Neural crest cell (in vitro differentiated cells): ENCODE results near the gene TYW3. TPM values are rescaled to one million over a fixed set of nuclear protein-coding genes. Genes with fewer than 3 reads are reported as not detected.

Experiments used
- DNase-seq: peaks from one replicate; pipeline ENCODE4 v3.0.0; 2021; ENCODE audit warnings: low read depth, mixed read lengths, low spot score
- H3K27ac Mint-ChIP-seq: one replicate; pipeline ENCODE4 v1.8.0; 2021; ENCODE audit warnings: mild to moderate bottlenecking, mixed read lengths; ENCODE audit not compliant: unreplicated experiment
- H3K27me3 Mint-ChIP-seq: 2 replicates; pipeline ENCODE4 v1.8.0; 2021; ENCODE audit warnings: low read depth, mild to moderate bottlenecking, mixed read lengths
- H3K36me3 Mint-ChIP-seq: 2 replicates; pipeline ENCODE4 v1.8.0; 2021; ENCODE audit warnings: low read depth, mild to moderate bottlenecking, mixed read lengths
- H3K4me1 Mint-ChIP-seq: 2 replicates; pipeline ENCODE4 v1.8.0; 2021; ENCODE audit warnings: mixed read lengths
- H3K4me3 Mint-ChIP-seq: one replicate; pipeline ENCODE4 v1.8.0; 2021; ENCODE audit warnings: mild to moderate bottlenecking, mixed read lengths
- H3K9me3 Mint-ChIP-seq: 2 replicates; pipeline ENCODE4 v1.8.0; 2021; ENCODE audit warnings: mixed read lengths
- CTCF ChIP-seq: fragments of 200-600 bp; sonication (generic); conservative IDR thresholded peaks from 2 replicates; pipeline ENCODE4 v1.5.0; 2021; ENCODE audit warnings: antibody characterized with exemption, mild to moderate bottlenecking
- long read RNA-seq: library from polyadenylated mRNA; unstranded; transcript quantifications from one replicate; pipeline ENCODE4 v2.0.0, GENCODE V29; 2020
- total RNA-seq: library from RNA; stranded (reverse); gene quantifications from 2 replicates; pipeline ENCODE4 v1.2.1, GENCODE V29; 2021

TYW3 gene
- total RNA-seq, result 6.8 and 7.9 TPM in 2 replicates
- long read RNA-seq, transcript TYW3-201 (6 exons, 3,430 nt), result major isoform, 8 of 14 reads
- long read RNA-seq, partial matches to known transcripts, result 0 of 14 reads
- long read RNA-seq, other reads (novel, unspliced or antisense), result 5 of 14 reads

GRCh38 chr1:74732960-74733603 lies at the start of gene TYW3, which contains the start of gene CRYZ:
Gene TYW3 (plus strand): TSS chr1:74733152. CDS start chr1:74733245, 93 bp downstream.
Gene CRYZ (minus strand): TSS chr1:74733050. CDS start chr1:74724821, 8,229 bp downstream.
- Mint-ChIP-seq H3K27me3 (no peaks in the 10 kb centered on the region), H3K36me3 (peaks cover 8% of the 10 kb centered on the region)

GRCh38 chr1:74683656-74684055 lies 49.3 kb upstream of the TYW3 start:
- DNase-seq, result no peak
- Mint-ChIP-seq H3K4me3 (no peak overlapping the region), H3K4me1 (peaks cover 3% of the 10 kb centered on the region), H3K36me3 (no peaks in the 10 kb centered on the region), H3K9me3 (no peaks in the 10 kb centered on the region), H3K27ac (no peak overlapping the region), H3K27me3 (peaks cover 6% of the 10 kb centered on the region)
- TF ChIP-seq CTCF, result no peak

More at GRCh38 chr1:74732960-74733603, at the start of gene TYW3, which contains the start of gene CRYZ:
- Mint-ChIP-seq H3K9me3 (peaks cover 2% of the 10 kb centered on the region), H3K4me3 (peak within 1 kb of the TSS; percentile 94), H3K4me1 (peaks cover 14% of the 10 kb centered on the region), H3K27ac (peak within 1 kb of the TSS; percentile 98)
- no peak for TF ChIP-seq CTCF
- DNase-seq, result peak; percentile 46

GRCh38 chr1:74684301-74684700 lies 48.7 kb upstream of the TYW3 start:
- no peaks in the 10 kb centered on the region for H3K36me3 Mint-ChIP-seq
- H3K4me3 Mint-ChIP-seq, result no peak overlapping the region
- H3K27ac Mint-ChIP-seq, result no peak overlapping the region
- no peak for DNase-seq
- no peaks in the 10 kb centered on the region for H3K9me3 Mint-ChIP-seq
- no peak for TF ChIP-seq CTCF
- H3K27me3 Mint-ChIP-seq, result peaks cover 6% of the 10 kb centered on the region
- H3K4me1 Mint-ChIP-seq, result peaks cover 3% of the 10 kb centered on the region

- Mint-ChIP-seq H3K27ac (no peak overlapping the region), H3K27me3 (peaks cover 3% of the 10 kb centered on the region), H3K9me3 (no peaks in the 10 kb centered on the region), H3K4me1 (peaks cover 8% of the 10 kb centered on the region), H3K36me3 (no peaks in the 10 kb centered on the region), H3K4me3 (no peak overlapping the region)
- no peak for DNase-seq
- TF ChIP-seq CTCF, result no peak
Measured at GRCh38 chr1:74686928-74687327, 46.0 kb upstream of the TYW3 start.

GRCh38 chr1:74689621-74690363 lies 43.2 kb upstream of the TYW3 start:
- Mint-ChIP-seq H3K27ac (no peak overlapping the region), H3K27me3 (no peaks in the 10 kb centered on the region), H3K9me3 (no peaks in the 10 kb centered on the region), H3K4me3 (no peak overlapping the region), H3K36me3 (no peaks in the 10 kb centered on the region), H3K4me1 (peaks cover 12% of the 10 kb centered on the region)
- peak; percentile 61 for DNase-seq
- peak; percentile 90 for TF ChIP-seq CTCF
